Neuronal stem cell (in vitro differentiated cells): ENCODE measurements around the gene COL1A1.

ENCODE experiments used
- DNase-seq: peaks from one replicate; pipeline ENCODE4 v3.0.0-alpha.2; 2013; ENCODE audit warnings: low spot score
- H2AFZ ChIP-seq: one replicate; pipeline ENCODE4 v1.6.1; 2013; ENCODE audit warnings: mild to moderate bottlenecking, low read length, inconsistent platforms
- H2AK5ac ChIP-seq: 2 replicates; pipeline ENCODE4 v1.6.1; 2013; ENCODE audit warnings: low read depth, mild to moderate bottlenecking, inconsistent platforms, low read length, moderate library complexity, mixed read lengths
- H2BK120ac ChIP-seq: 2 replicates; pipeline ENCODE4 v1.6.1; 2013; ENCODE audit warnings: low read depth, mild to moderate bottlenecking, inconsistent platforms, low read length, moderate library complexity, mixed read lengths
- H2BK12ac ChIP-seq: one replicate; pipeline ENCODE4 v1.6.1; 2013; ENCODE audit warnings: low read length, inconsistent platforms
- H2BK15ac ChIP-seq: 2 replicates; pipeline ENCODE4 v1.6.1; 2013; ENCODE audit warnings: mild to moderate bottlenecking, low read length, inconsistent platforms, mixed read lengths
- H2BK5ac ChIP-seq: one replicate; pipeline ENCODE4 v1.6.1; 2013; ENCODE audit warnings: inconsistent platforms, mild to moderate bottlenecking, low read length, moderate library complexity
- H3K14ac ChIP-seq: one replicate; pipeline ENCODE4 v1.6.1; 2013; ENCODE audit warnings: low read length, inconsistent platforms
- H3K18ac ChIP-seq: 2 replicates; pipeline ENCODE4 v1.6.1; 2013; ENCODE audit warnings: low read length, inconsistent platforms
- H3K23ac ChIP-seq: 2 replicates; pipeline ENCODE4 v1.6.1; 2013; ENCODE audit warnings: low read depth, mild to moderate bottlenecking, mixed read lengths, low read length, inconsistent platforms; ENCODE audit not compliant: poor library complexity
- H3K27ac ChIP-seq: replicated peaks from 3 replicates; pipeline ENCODE4 v1.5.1; 2013; ENCODE audit warnings: low read length, inconsistent platforms
- H3K27me3 ChIP-seq, 3 experiments: 2 replicates each; pipeline ENCODE4 v1.6.1; 2013; ENCODE audit warnings: low read length in 3 of 3, mild to moderate bottlenecking in 2 of 3, inconsistent platforms in 1 of 3, low read depth in 1 of 3, mixed read lengths in 1 of 3, moderate library complexity in 1 of 3; ENCODE audit not compliant: control insufficient read depth in 3 of 3, insufficient read depth in 3 of 3
- H3K36me3 ChIP-seq, 2 donors: replicated peaks in 1 of 2; 2 replicates each; pipeline ENCODE4 v1.6.1; 2013; ENCODE audit warnings: low read length in 2 of 2; ENCODE audit not compliant: control insufficient read depth in 2 of 2, insufficient read depth in 2 of 2
- H3K4ac ChIP-seq: 2 replicates; pipeline ENCODE4 v1.6.1; 2013; ENCODE audit warnings: inconsistent platforms, mild to moderate bottlenecking, low read length, moderate library complexity
- H3K4me1 ChIP-seq, 2 donors: 1 replicate in 1 of 2; 2 replicates in 1 of 2; pipeline ENCODE4 v1.6.1; 2013; ENCODE audit warnings: low read length in 2 of 2, low read depth in 1 of 2; ENCODE audit not compliant: control insufficient read depth in 2 of 2, insufficient read depth in 1 of 2
- H3K4me2 ChIP-seq: one replicate; pipeline ENCODE4 v1.6.1; 2013; ENCODE audit warnings: mild to moderate bottlenecking, low read length, inconsistent platforms; ENCODE audit not compliant: insufficient read depth, poor library complexity, severe bottlenecking
- H3K4me3 ChIP-seq, 2 donors: 2 replicates each; pipeline ENCODE4 v1.5.1; 2013; ENCODE audit warnings: low read length in 2 of 2, mild to moderate bottlenecking in 2 of 2, inconsistent platforms in 1 of 2, moderate library complexity in 1 of 2
- H3K79me1 ChIP-seq: one replicate; pipeline ENCODE4 v1.6.1; 2013; ENCODE audit warnings: low read depth, mild to moderate bottlenecking, inconsistent platforms, low read length, moderate library complexity
- H3K9ac ChIP-seq: one replicate; pipeline ENCODE4 v1.6.1; 2013; ENCODE audit warnings: mild to moderate bottlenecking, low read depth, low read length, inconsistent platforms; ENCODE audit not compliant: poor library complexity
- H3K9me3 ChIP-seq, 2 donors: replicated peaks in 1 of 2; 2 replicates each; pipeline versions ENCODE3 to v1.6.1; 2013; ENCODE audit warnings: low read length in 2 of 2, mild to moderate bottlenecking in 2 of 2, inconsistent platforms in 1 of 2, low read depth in 1 of 2, mixed read lengths in 1 of 2, moderate library complexity in 1 of 2; ENCODE audit not compliant: control insufficient read depth in 2 of 2, insufficient read depth in 1 of 2
- H4K8ac ChIP-seq: one replicate; pipeline ENCODE4 v1.6.1; 2013; ENCODE audit warnings: low read depth, mild to moderate bottlenecking, inconsistent platforms, low read length, moderate library complexity
- H4K91ac ChIP-seq: one replicate; pipeline ENCODE4 v1.6.1; 2013; ENCODE audit warnings: low read length, low read depth, mild to moderate bottlenecking, inconsistent platforms; ENCODE audit not compliant: poor library complexity
- WGBS, 2 donors: extraction: QIAGEN DNeasy Blood & Tissue Kit; methylation state at CpG; one replicate each; pipeline ENCODE4 v1.1.7; 2013; ENCODE audit warnings: missing lambda C conversion rate in 2 of 2, mixed read lengths in 1 of 2; ENCODE audit not compliant: insufficient read length in 2 of 2, insufficient replicate concordance in 1 of 2; ENCODE audit errors: extremely low coverage in 2 of 2; 5-methylcytosine and 5-hydroxymethylcytosine counted together

COL1A1 gene

DNA sequence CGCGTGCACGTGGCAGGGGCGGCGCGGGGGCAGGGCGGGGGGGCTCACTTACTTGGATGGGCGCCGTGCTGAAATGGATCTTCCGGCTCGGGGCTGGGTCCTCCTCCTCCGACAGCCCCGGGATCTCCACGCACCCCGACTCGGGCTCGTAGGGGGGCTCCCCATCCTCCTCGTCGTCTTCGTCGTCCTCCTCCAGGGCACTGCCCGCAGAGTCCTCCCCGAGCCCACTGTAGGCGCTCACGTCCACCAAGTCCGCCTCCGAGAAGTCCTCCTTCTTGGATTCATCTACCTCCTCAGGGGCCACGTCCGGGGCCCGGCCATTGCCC, 52.4 kb downstream of the COL1A1 start:
- Histone ChIP-seq H3K27ac (no peak overlapping the region), H2BK15ac (no peak overlapping the region), H3K4me3 (peak overlapping the region; percentile 73 to 92), H3K14ac (no peak overlapping the region), H3K9me3 (no peaks in the 10 kb centered on the region), H3K18ac (peak overlapping the region; percentile 95), H3K4ac (no peak overlapping the region), H3K9ac (peak overlapping the region; percentile 74), H3K4me2 (peak overlapping the region; percentile 97), H3K27me3 (no peaks in the 10 kb centered on the region), H2BK12ac (no peak overlapping the region), H2AK5ac (peak overlapping the region; percentile 95), H3K79me1 (peaks cover 19% of the 10 kb centered on the region), H4K8ac (no peak overlapping the region), H3K23ac (no peak overlapping the region), H2BK5ac (peak overlapping the region; percentile 80), H3K36me3 (peaks cover 12 to 27% of the 10 kb centered on the region in 2 donors), H2BK120ac (no peak overlapping the region), H4K91ac (no peak overlapping the region), H2AFZ (no peak overlapping the region), H3K4me1 (peaks cover 15 to 27% of the 10 kb centered on the region in 2 donors)
- no peak for DNase-seq
- no CpG with 5 or more reads among the region's 30 CpGs for WGBS, 2 donors

DNA sequence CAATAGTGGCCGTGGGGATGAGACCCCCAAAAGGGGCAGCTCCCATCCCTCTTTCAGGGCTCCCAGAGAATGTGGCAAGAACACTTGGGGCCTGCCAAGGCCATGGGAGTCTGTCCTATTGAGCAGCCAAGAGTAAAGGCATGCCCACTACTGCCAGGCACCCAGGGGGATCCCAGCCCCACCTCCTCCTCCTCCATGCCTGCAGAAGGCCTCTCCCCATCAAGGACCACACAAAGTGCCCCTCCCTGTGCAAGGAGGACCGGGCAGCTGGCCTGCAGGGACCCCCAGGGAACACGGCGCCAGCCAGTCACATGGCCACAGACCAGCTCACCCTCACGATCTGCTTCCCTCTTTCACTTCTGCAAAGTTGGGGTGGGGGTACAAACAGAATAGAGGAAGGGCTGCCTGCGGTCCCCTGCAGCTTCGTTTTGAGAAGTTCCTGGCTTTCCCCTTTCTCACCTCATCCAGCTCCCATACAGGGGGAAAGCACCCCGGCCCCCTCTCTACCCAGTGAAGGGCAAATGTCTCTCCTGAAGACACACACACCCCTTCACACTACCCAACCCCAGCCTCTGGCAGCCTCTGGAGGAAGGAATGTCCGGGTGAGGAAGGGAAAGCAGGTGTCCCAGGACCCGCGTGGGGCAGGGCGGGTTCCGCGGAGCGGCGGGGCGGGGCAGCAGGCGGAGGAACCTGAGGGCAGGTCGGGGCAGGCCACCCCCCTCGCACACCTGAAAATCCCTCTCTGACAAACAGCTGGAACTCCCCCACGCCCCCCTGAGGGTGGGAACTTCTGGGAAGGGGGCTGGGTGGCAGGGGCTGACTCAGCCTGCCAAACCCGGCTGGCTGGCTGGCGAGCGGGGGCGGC, 53.0 kb downstream of the COL1A1 start:
- no peaks in the 10 kb centered on the region for H3K9me3 ChIP-seq
- H2BK15ac ChIP-seq: no peak overlapping the region
- H3K4ac ChIP-seq: no peak overlapping the region
- no peak overlapping the region for H3K14ac ChIP-seq
- peaks cover 19% of the 10 kb centered on the region for H3K79me1 ChIP-seq
- peak overlapping the region; percentile 74 for H3K9ac ChIP-seq
- no peak overlapping the region for H2AFZ ChIP-seq
- no peak for DNase-seq
- peak overlapping the region; percentile 97 for H3K4me2 ChIP-seq
- no peak overlapping the region for H2AK5ac ChIP-seq
- no peak overlapping the region for H4K91ac ChIP-seq
- peak overlapping the region; percentile 73 to 75 for H3K4me3 ChIP-seq
- H3K27me3 ChIP-seq: no peaks in the 10 kb centered on the region
- peaks cover 16 to 33% of the 10 kb centered on the region in 2 donors for H3K36me3 ChIP-seq
- no peak overlapping the region for H4K8ac ChIP-seq
- H3K27ac ChIP-seq: no peak overlapping the region
- H3K18ac ChIP-seq: peak overlapping the region; percentile 24
- H2BK120ac ChIP-seq: no peak overlapping the region
- peak overlapping the region; percentile 80 for H2BK5ac ChIP-seq
- peak overlapping the region; percentile 29 for H3K23ac ChIP-seq
- peaks cover 15 to 27% of the 10 kb centered on the region in 2 donors for H3K4me1 ChIP-seq
- H2BK12ac ChIP-seq: no peak overlapping the region
- no CpG with 5 or more reads among the region's 25 CpGs for WGBS, 2 donors

- no peak overlapping the region for H4K91ac ChIP-seq
- H3K27me3 ChIP-seq: no peaks in the 10 kb centered on the region
- DNase-seq: no peak
- H2BK15ac ChIP-seq: no peak overlapping the region
- peaks cover 19% of the 10 kb centered on the region for H3K79me1 ChIP-seq
- no peak overlapping the region for H3K4ac ChIP-seq
- H3K4me3 ChIP-seq: peak overlapping the region in 1 of 2 donors; percentile 73
- peaks cover 15 to 27% of the 10 kb centered on the region in 2 donors for H3K4me1 ChIP-seq
- peak overlapping the region; percentile 40 for H3K4me2 ChIP-seq
- H3K18ac ChIP-seq: no peak overlapping the region
- no peak overlapping the region for H2BK12ac ChIP-seq
- H3K9me3 ChIP-seq: no peaks in the 10 kb centered on the region
- H3K23ac ChIP-seq: no peak overlapping the region
- H4K8ac ChIP-seq: no peak overlapping the region
- H2AK5ac ChIP-seq: peak overlapping the region; percentile 3
- peaks cover 20 to 39% of the 10 kb centered on the region in 2 donors for H3K36me3 ChIP-seq
- H3K27ac ChIP-seq: no peak overlapping the region
- no peak overlapping the region for H2BK120ac ChIP-seq
- no peak overlapping the region for H2AFZ ChIP-seq
- no CpG with 5 or more reads among the region's 5 CpGs for WGBS, 2 donors
- peak overlapping the region; percentile 2 for H3K9ac ChIP-seq
- no peak overlapping the region for H2BK5ac ChIP-seq
- no peak overlapping the region for H3K14ac ChIP-seq
These were observed 53.6 kb downstream of the COL1A1 start for GRCh38 chr17:50147841-50148225.

DNA sequence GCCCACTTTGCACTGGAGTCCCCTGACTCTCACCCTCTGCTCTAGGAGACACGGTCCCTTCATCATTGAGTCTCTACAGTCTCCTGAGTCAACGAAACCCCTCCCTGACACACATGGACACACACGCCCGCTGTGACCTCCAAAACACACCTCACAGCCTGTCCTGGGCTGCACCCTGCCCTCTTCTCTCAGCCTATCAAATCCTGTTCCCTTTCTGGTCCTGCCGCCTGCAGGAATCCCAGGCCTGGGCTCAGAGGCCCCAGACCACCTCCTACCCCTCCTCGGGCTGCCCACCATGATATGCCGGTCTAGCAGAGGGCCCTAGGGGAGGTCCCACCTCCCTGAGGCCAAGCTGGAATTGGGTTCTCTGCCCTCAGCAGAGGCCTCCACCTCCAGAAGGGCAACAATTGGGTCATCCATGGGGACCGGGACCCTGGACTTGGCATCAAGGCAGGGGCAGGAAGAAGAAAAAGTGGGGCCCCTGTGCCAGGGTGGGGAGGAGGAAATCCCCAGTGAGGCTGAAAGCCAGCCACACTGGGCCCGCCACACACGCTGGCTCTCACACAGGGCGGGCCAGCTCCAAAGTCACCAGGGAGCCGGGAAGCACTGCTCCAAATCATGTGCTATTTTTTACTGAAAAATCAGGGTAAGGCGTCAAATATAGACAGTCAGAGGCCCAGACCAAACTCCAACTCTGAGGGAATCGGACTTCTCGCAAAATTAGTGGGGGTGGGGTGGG, 54.3 kb downstream of the COL1A1 start:
- peaks cover 27 to 47% of the 10 kb centered on the region in 2 donors for H3K36me3 ChIP-seq
- H2BK15ac ChIP-seq: no peak overlapping the region
- H4K8ac ChIP-seq: no peak overlapping the region
- H2AK5ac ChIP-seq: peak overlapping the region; percentile 64
- H3K27ac ChIP-seq: no peak overlapping the region
- peak overlapping the region in 1 of 2 donors; percentile 19 for H3K4me3 ChIP-seq
- peak overlapping the region; percentile 40 for H3K4me2 ChIP-seq
- H2BK5ac ChIP-seq: no peak overlapping the region
- H3K18ac ChIP-seq: peak overlapping the region; percentile 11
- H3K9me3 ChIP-seq: peaks cover 0 to 4% of the 10 kb centered on the region in 2 donors
- H3K27me3 ChIP-seq: no peaks in the 10 kb centered on the region
- no peak overlapping the region for H3K14ac ChIP-seq
- H2BK120ac ChIP-seq: no peak overlapping the region
- H3K4ac ChIP-seq: no peak overlapping the region
- H4K91ac ChIP-seq: no peak overlapping the region
- H3K9ac ChIP-seq: no peak overlapping the region
- H3K4me1 ChIP-seq: peaks cover 15 to 23% of the 10 kb centered on the region in 2 donors
- no peak overlapping the region for H3K23ac ChIP-seq
- H3K79me1 ChIP-seq: peaks cover 19% of the 10 kb centered on the region
- no peak overlapping the region for H2AFZ ChIP-seq
- DNase-seq: no peak
- no peak overlapping the region for H2BK12ac ChIP-seq
- no CpG with 5 or more reads among the region's 15 CpGs for WGBS, 2 donors
